Cardiac muscle cell (in vitro differentiated cells and primary cell): ENCODE results near the gene RCVRN. TPM values are rescaled to one million over a fixed set of nuclear protein-coding genes. Genes with fewer than 3 reads are reported as not detected.

Experiments used
- DNase-seq, 2 donors: peaks; one replicate each; pipeline versions ENCODE4 v3.0.0 to v3.0.0-alpha.2; 2010 to 2017; ENCODE audit warnings: low read depth in 1 of 2, low spot score in 1 of 2
- H3K27ac ChIP-seq: fragments of 200-600 bp; sonication (generic); 2 replicates; pipeline ENCODE4 v1.5.1; 2016
- H3K27me3 ChIP-seq: fragments of 200-600 bp; sonication (generic); 2 replicates; pipeline ENCODE4 v1.6.0; 2016; ENCODE audit warnings: control low read depth
- H3K36me3 ChIP-seq: fragments of 200-600 bp; sonication (generic); 2 replicates; pipeline ENCODE4 v1.5.1; 2016; ENCODE audit warnings: control low read depth
- H3K4me1 ChIP-seq: fragments of 200-600 bp; sonication (generic); 2 replicates; pipeline ENCODE4 v1.8.1; 2017; ENCODE audit warnings: low read depth, mild to moderate bottlenecking, mixed run types
- H3K4me3 ChIP-seq: fragments of 200-600 bp; sonication (generic); 2 replicates; pipeline ENCODE4 v1.5.1; 2016; ENCODE audit warnings: mild to moderate bottlenecking
- H3K9me3 ChIP-seq: fragments of 200-600 bp; sonication (generic); 2 replicates; pipeline ENCODE4 v1.5.1; 2017; ENCODE audit warnings: low read depth, mild to moderate bottlenecking, control low read depth
- polyA plus RNA-seq: library from polyadenylated mRNA; unstranded; fragments of >200 nt; fragmentation: Nextera tagmentation; extraction: Ambion mirVana; gene quantifications from 2 replicates; pipeline ENCODE4 v1.2.1, GENCODE V29; 2016
- total RNA-seq: library from RNA; depleted of rRNA; stranded (reverse); fragments of >200 nt; gene quantifications from 2 replicates; pipeline ENCODE4 v1.2.3, GENCODE V29; 2016
- TF ChIP-seq, protein P1 (sequence below): IDR thresholded peaks from 2 replicates; pipeline ENCODE4 v1.5.1; 2012; ENCODE audit warnings: low read depth, mild to moderate bottlenecking, low read length

Gene RCVRN
- total and polyA plus RNA-seq, 2 experiments from 2014 or later, result 0.06 TPM; not detected in 1

GRCh38 chr17:9887508-9887907, 17.6 kb downstream of the RCVRN start:
- Histone ChIP-seq H3K27me3 (peaks cover 8% of the 10 kb centered on the region), H3K4me3 (no peak overlapping the region), H3K9me3 (no peaks in the 10 kb centered on the region), H3K36me3 (no peaks in the 10 kb centered on the region), H3K27ac (no peak overlapping the region), H3K4me1 (no peaks in the 10 kb centered on the region)
- TF ChIP-seq, protein P1, sequence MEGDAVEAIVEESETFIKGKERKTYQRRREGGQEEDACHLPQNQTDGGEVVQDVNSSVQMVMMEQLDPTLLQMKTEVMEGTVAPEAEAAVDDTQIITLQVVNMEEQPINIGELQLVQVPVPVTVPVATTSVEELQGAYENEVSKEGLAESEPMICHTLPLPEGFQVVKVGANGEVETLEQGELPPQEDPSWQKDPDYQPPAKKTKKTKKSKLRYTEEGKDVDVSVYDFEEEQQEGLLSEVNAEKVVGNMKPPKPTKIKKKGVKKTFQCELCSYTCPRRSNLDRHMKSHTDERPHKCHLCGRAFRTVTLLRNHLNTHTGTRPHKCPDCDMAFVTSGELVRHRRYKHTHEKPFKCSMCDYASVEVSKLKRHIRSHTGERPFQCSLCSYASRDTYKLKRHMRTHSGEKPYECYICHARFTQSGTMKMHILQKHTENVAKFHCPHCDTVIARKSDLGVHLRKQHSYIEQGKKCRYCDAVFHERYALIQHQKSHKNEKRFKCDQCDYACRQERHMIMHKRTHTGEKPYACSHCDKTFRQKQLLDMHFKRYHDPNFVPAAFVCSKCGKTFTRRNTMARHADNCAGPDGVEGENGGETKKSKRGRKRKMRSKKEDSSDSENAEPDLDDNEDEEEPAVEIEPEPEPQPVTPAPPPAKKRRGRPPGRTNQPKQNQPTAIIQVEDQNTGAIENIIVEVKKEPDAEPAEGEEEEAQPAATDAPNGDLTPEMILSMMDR, result no peak
- DNase-seq, result no peak

DNA sequence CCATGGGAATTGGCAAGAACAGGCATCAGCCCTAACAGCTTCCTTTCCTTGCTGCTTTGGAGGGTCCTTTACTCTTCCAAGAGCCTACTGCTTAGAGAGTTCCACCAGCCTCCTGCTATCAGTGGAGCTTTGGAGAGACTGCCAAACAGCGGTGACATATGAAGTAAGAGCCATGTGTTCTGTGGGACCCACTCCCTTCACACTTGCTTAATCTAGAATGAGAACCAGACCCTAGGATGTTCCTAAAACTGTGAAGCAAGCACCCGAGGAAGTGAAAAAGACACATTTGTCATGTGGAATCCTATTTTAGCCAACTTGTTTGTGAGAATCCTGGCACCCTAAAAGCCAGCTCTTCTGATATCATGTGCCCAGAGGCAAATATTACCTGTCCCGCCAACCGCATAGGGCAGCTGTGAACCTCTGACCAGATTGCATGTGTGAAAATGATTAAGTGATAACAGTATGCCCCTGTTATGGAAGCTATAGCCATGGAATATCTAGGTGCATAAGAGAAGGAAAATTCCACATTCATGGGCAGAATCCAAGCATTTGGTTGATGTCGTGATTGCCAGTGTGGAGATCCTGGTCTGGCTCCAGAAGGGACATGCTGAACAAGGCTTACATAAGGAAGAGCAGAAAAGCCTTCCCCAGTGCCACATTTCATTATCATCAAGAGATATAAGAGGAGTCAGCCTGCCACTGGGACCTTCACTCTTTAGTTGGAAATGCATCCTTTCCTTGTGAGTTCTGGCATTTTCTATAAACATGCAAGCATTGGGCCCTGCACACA, 18.7 kb downstream of the RCVRN start:
- DNase-seq, result no peak
- Histone ChIP-seq H3K27ac (no peak overlapping the region), H3K4me1 (no peaks in the 10 kb centered on the region), H3K4me3 (no peak overlapping the region), H3K9me3 (no peaks in the 10 kb centered on the region), H3K36me3 (no peaks in the 10 kb centered on the region), H3K27me3 (peaks cover 8% of the 10 kb centered on the region)
- TF ChIP-seq, protein P1, result no peak

DNA sequence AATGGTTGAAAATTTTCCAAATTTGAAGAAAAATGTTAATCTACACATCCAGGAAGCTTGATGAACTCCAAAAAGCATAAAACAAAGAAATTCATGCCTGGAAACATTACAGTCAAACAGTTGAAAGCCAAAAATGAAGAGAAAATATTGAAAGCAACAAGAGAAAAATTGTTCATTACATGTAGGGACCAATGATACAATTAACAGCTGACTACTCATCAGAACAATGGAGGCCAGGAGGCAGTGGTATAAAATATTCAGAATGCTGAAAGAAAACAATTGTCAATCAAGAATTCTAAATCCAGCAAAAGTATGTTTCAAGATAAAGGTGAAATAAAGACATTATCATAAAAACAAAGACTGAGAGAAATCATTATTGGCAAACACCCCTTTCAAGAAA, 21.6 kb downstream of the RCVRN start:
- DNase-seq, result no peak
- Histone ChIP-seq H3K4me3 (no peak overlapping the region), H3K27me3 (peaks cover 6% of the 10 kb centered on the region), H3K36me3 (no peaks in the 10 kb centered on the region), H3K9me3 (no peaks in the 10 kb centered on the region), H3K4me1 (no peaks in the 10 kb centered on the region), H3K27ac (no peak overlapping the region)
- TF ChIP-seq, protein P1, result no peak

GRCh38 chr17:9880582-9880999, 24.5 kb downstream of the RCVRN start:
- Histone ChIP-seq H3K36me3 (no peaks in the 10 kb centered on the region), H3K9me3 (no peaks in the 10 kb centered on the region), H3K4me3 (no peak overlapping the region), H3K27me3 (no peaks in the 10 kb centered on the region), H3K4me1 (no peaks in the 10 kb centered on the region), H3K27ac (no peak overlapping the region)
- TF ChIP-seq, protein P1, result no peak
- DNase-seq, result peak in 1 of 2 donors; percentile 64

- Histone ChIP-seq H3K27me3 (no peaks in the 10 kb centered on the region), H3K4me3 (no peak overlapping the region), H3K27ac (no peak overlapping the region), H3K9me3 (no peaks in the 10 kb centered on the region), H3K4me1 (no peaks in the 10 kb centered on the region), H3K36me3 (no peaks in the 10 kb centered on the region)
- TF ChIP-seq, protein P1, result no peak
- peak in 1 of 2 donors; percentile 54 for DNase-seq
Observed at GRCh38 chr17:9878786-9879525, 26.1 kb downstream of the RCVRN start.
